ENCODE results near the gene C1QL3.

Gene C1QL3

GRCh38 chr10:16481052-16481728 lies 40.5 kb downstream of the C1QL3 start:
- no peak for TF ChIP-seq CTCF (IDR thresholded peaks at IDR 0.05; ENCODE audit: low read length, missing control alignments)
- no peak overlapping the region for H3K4me3 ChIP-seq (replicated peaks; ENCODE audit: low read depth, low read length)
- no peak for DNase-seq (ENCODE audit: low read depth)

GRCh38 chr10:16478801-16479200 lies 42.9 kb downstream of the C1QL3 start:
- no peak overlapping the region for H3K4me3 ChIP-seq (replicated peaks; ENCODE audit: low read depth, low read length)
- peak; percentile 24 for DNase-seq (ENCODE audit: low read depth)
- no peak for TF ChIP-seq CTCF (IDR thresholded peaks at IDR 0.05; ENCODE audit: low read length, missing control alignments)

- TF ChIP-seq CTCF (IDR thresholded peaks at IDR 0.05; ENCODE audit: low read length, missing control alignments) = no peak
- no peak overlapping the region for H3K4me3 ChIP-seq (replicated peaks; ENCODE audit: low read depth, low read length)
- no peak for DNase-seq (ENCODE audit: low read depth)
Measured at GRCh38 chr10:16477757-16478156, 43.9 kb downstream of the C1QL3 start.

GRCh38 chr10:16472828-16473227 lies 48.9 kb downstream of the C1QL3 start:
- TF ChIP-seq CTCF (IDR thresholded peaks at IDR 0.05; ENCODE audit: low read length, missing control alignments) = no peak
- no peak for DNase-seq (ENCODE audit: low read depth)
- H3K4me3 ChIP-seq (replicated peaks; ENCODE audit: low read depth, low read length) = no peak overlapping the region

- H3K4me3 ChIP-seq (replicated peaks; ENCODE audit: low read depth, low read length) = no peak overlapping the region
- no peak for DNase-seq (ENCODE audit: low read depth)
- TF ChIP-seq CTCF (IDR thresholded peaks at IDR 0.05; ENCODE audit: low read length, missing control alignments) = no peak
Measured at GRCh38 chr10:16470747-16471146, 50.9 kb downstream of the C1QL3 start.

GRCh38 chr10:16466001-16466400 lies 55.7 kb downstream of the C1QL3 start:
- no peak for DNase-seq (ENCODE audit: low read depth)
- no peak for TF ChIP-seq CTCF (IDR thresholded peaks at IDR 0.05; ENCODE audit: low read length, missing control alignments)
- no peak overlapping the region for H3K4me3 ChIP-seq (replicated peaks; ENCODE audit: low read depth, low read length)
